Ishikawa (cell line): ENCODE data around the gene SEC61G.

Experiments
- CEBPB ChIP-seq: IDR thresholded peaks from 2 replicates; pipeline ENCODE4 v1.6.1; 2012
- CREB1 ChIP-seq: IDR thresholded peaks from 2 replicates; pipeline ENCODE4 v1.6.1; 2012; ENCODE audit warnings: low read depth
- EGR1 ChIP-seq: IDR thresholded peaks from 2 replicates; pipeline ENCODE4 v1.6.1; 2012
- EP300 ChIP-seq: IDR thresholded peaks from 2 replicates; pipeline ENCODE4 v1.6.1; 2012; ENCODE audit warnings: borderline replicate concordance
- FOXM1 ChIP-seq: IDR thresholded peaks from 2 replicates; pipeline ENCODE4 v1.6.1; 2012; ENCODE audit warnings: low read depth, borderline replicate concordance
- MAX ChIP-seq: IDR thresholded peaks from 2 replicates; pipeline ENCODE4 v1.6.1; 2012
- NFIC ChIP-seq: IDR thresholded peaks from 2 replicates; pipeline ENCODE4 v1.6.1; 2012
- RAD21 ChIP-seq: IDR thresholded peaks from 2 replicates; pipeline ENCODE4 v1.6.1; 2012; ENCODE audit warnings: low read depth
- REST ChIP-seq: IDR thresholded peaks from 2 replicates; pipeline ENCODE4 v1.6.1; 2012; ENCODE audit warnings: low read depth, mild to moderate bottlenecking
- TAF1 ChIP-seq: IDR thresholded peaks from 2 replicates; pipeline ENCODE4 v1.6.1; 2012; ENCODE audit warnings: low read depth, mild to moderate bottlenecking
- TCF12 ChIP-seq: IDR thresholded peaks from 2 replicates; pipeline ENCODE4 v1.6.1; 2012; ENCODE audit warnings: low read depth
- TEAD4 ChIP-seq: IDR thresholded peaks from 2 replicates; pipeline ENCODE4 v1.6.1; 2012
- USF1 ChIP-seq: IDR thresholded peaks from 2 replicates; pipeline ENCODE4 v1.6.1; 2012
- YY1 ChIP-seq: IDR thresholded peaks from 2 replicates; pipeline ENCODE4 v1.6.1; 2012; ENCODE audit warnings: low read depth
- ZBTB7A ChIP-seq: IDR thresholded peaks from 2 replicates; pipeline ENCODE4 v1.6.1; 2012; ENCODE audit warnings: low read depth

Gene SEC61G

GRCh38 chr7:54782829-54783228 lies 23.8 kb upstream of the SEC61G start:
- TF ChIP-seq FOXM1: no peak
- no peak for TF ChIP-seq RAD21
- TF ChIP-seq TAF1: no peak
- TF ChIP-seq TEAD4: no peak
- TF ChIP-seq EP300: no peak
- no peak for TF ChIP-seq ZBTB7A
- no peak for TF ChIP-seq NFIC
- no peak for TF ChIP-seq EGR1
- no peak for TF ChIP-seq YY1
- TF ChIP-seq REST: no peak
- no peak for TF ChIP-seq MAX
- no peak for TF ChIP-seq CEBPB
- no peak for TF ChIP-seq CREB1
- no peak for TF ChIP-seq USF1
- TF ChIP-seq TCF12: no peak

- TF ChIP-seq YY1 (no peak), USF1 (no peak), TCF12 (no peak), TAF1 (no peak), FOXM1 (no peak)
Measured at GRCh38 chr7:54782314-54782713, 23.3 kb upstream of the SEC61G start.

- no peak for TF ChIP-seq CREB1
- TF ChIP-seq CEBPB: no peak
- TF ChIP-seq ZBTB7A: no peak
- TF ChIP-seq USF1: no peak
- no peak for TF ChIP-seq RAD21
- TF ChIP-seq FOXM1: no peak
- no peak for TF ChIP-seq NFIC
- no peak for TF ChIP-seq MAX
- TF ChIP-seq TCF12: no peak
- no peak for TF ChIP-seq TAF1
- TF ChIP-seq EP300: no peak
- no peak for TF ChIP-seq REST
- no peak for TF ChIP-seq YY1
- TF ChIP-seq EGR1: no peak
- no peak for TF ChIP-seq TEAD4
Measured at GRCh38 chr7:54781134-54781920, 22.3 kb upstream of the SEC61G start.

- no peak for TF ChIP-seq CREB1
- TF ChIP-seq RAD21: no peak
- TF ChIP-seq NFIC: no peak
- TF ChIP-seq TCF12: no peak
- no peak for TF ChIP-seq CEBPB
- no peak for TF ChIP-seq ZBTB7A
- no peak for TF ChIP-seq REST
- no peak for TF ChIP-seq EGR1
Measured at GRCh38 chr7:54780490-54780889, 21.5 kb upstream of the SEC61G start.
